T-helper 2 cell treated with Interferon-gamma antibody and Interleukin-4, amounts not matched to agents 100 ng/mL and 5 ng/mL, for 36 hours (primary cell): Measurements from ENCODE around the gene FAM3D. TPM values are rescaled to one million over a fixed set of nuclear protein-coding genes. Genes with fewer than 3 reads are reported as not detected.

Source experiments
- intact Hi-C: fragments of 100-400 bp; cut with micrococcal nuclease; formaldehyde crosslinking; loops from one replicate; pipeline ENCODE4 v1.15.1; 2023
- total RNA-seq: library from RNA; stranded (reverse); gene quantifications from 2 replicates; pipeline ENCODE4 v1.2.3, GENCODE V29; 2022

The FAM3D gene
- total RNA-seq, 1 donor from 2014 or later = not detected

- intact Hi-C loops = no loop called here
Observed at GRCh38 chr3:58628823-58629562, 37.6 kb downstream of the FAM3D start.

DNA sequence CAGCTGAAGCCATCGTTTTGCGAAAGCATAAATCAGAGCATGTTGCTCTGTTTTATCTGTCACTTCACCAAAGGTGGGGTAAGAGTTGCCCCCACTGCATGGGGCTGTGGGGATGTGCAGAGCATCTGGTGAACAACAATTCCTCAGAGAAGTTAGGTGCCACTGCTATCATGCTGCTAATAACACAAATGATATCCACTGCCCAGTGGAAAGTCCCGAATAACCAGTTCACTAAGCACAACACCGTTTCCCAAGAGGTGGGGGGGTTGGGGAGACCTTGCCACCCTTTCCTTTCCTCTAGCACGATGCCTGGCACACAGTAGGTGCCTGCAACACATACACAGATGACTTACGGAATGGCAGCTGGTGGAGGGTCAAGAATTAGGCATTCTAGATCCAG is 38.6 kb downstream of the FAM3D start:
- intact Hi-C loops = no loop called here

DNA sequence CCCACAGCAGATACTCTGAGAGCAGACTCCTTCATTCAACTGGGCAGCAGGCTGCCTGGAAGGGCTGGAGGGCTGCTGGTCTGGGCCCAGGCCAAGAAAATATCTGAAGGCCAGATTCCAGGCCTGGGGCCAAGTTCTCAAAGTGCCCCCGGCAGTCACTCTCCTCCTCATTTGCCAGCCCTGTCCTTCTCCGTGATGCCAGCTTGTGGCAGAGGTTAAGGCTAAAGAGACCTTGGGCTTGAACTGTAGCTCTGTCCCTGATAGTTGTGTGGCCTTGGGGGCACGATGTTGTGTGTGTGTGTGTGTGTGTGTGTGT is 39.0 kb downstream of the FAM3D start:
- intact Hi-C loops = no loop called here

- intact Hi-C loops = no loop called here
Observed at GRCh38 chr3:58626841-58627569, 39.6 kb downstream of the FAM3D start.

DNA sequence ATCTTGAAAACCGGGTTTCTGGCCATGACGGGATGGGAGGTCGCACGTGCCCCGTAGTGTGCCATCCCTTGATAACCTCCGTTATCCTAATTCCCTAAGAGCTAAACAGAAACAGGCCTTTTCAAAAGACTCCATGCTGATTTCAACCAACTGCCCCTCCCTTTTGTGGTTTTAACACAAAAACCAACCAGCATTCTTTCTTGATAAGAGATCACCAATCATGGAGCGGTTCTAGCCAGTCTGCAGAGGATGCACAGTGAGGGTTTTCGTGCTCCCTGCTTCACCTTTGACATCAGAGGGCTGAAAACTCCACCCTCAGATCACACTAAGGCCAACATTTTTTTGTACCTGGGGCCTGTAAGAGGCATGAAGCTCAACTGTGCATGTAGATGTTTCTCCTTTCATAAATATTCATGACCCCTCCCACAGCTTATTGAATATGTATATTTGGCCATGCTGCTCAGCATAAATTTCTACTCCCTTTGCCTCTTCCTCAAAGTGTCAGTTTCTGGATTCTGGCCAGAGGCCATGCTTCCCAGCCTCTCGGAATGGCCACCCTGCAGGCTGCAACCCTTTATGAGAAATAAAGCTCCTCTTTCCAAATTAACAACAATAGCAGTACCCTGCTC is 41.3 kb downstream of the FAM3D start:
- intact Hi-C loops = no loop called here

DNA sequence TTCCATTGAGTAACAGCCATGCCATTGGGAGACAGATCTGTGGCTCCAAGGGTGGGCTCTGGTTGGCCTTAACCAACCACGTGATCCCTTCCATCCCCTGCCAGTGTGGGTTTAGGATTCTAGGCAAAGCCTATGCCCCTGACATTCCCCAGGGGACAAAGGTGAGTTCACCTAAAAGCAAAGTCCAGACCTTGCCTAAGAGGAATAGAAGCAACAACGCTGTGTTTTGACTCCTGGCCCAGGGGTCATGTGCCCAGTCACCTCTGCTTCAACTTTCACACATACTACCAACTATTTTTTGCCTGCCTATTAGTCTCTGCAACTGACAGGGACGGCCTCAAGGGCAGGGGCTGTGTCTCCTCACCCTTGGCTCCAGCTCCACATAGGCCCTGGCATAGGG is 42.0 kb downstream of the FAM3D start:
- intact Hi-C loops = no loop called here

DNA sequence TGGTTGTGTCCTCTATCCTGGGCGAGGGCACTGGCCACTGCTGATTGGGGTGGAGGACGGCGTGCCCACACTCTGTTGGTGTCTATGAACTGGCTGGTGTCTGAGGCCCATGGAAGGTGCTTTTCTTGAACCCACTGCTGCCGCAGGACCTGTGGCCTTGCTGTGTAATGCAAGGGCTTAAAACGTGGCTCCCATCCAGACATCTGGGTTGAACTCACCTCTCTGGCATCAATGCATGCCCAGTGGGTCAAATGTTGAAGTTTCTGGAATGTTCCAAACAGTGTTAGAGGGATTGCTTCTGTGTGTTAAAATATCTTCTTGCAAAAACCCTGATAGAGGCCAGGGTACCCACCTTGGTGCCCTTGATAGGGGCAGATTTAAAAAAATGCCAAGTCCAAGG is 42.6 kb downstream of the FAM3D start:
- intact Hi-C loops = no loop called here

DNA sequence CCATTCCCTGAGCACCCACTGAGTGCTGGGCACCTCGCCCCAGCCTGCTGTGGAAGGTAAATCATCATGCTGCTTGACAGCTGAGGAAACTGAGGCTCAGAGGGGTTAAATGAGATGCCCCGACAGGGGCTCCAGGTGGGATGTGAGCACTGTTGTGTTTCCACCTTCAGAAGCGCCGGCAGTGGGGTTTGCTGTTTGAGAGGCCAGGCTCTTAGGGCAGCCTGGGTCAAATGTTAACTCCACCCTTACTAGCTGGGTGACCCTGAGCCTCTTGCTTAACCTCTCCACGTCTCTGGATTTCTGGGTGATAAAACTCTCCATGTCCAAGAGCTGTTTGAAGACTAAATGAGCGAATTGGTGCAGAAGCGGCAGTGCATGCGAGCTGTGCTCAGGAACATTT is 43.1 kb downstream of the FAM3D start:
- intact Hi-C loops = no loop called here

GRCh38 chr3:58622892-58623291 is 43.7 kb downstream of the FAM3D start:
- intact Hi-C loops = no loop called here

DNA sequence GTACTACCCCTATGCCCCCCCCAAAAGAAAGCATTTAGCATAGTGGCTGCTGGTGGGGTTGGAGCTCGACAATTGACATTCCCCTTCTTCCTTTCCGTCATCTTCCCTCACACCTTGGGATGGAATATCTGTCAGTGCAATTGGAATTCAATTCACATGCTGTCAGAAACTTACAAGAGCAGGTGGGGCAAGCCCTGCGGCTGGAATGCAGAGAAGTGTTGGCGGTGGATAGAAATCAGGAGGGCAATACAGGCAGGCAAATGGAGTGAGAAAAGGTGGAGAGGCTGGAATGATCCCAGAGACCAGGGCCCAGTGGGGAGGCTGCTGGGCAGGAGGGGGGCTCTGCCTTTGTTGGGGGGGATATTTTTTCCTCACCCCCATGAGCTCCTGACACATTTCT is 44.1 kb downstream of the FAM3D start:
- intact Hi-C loops = no loop called here

DNA sequence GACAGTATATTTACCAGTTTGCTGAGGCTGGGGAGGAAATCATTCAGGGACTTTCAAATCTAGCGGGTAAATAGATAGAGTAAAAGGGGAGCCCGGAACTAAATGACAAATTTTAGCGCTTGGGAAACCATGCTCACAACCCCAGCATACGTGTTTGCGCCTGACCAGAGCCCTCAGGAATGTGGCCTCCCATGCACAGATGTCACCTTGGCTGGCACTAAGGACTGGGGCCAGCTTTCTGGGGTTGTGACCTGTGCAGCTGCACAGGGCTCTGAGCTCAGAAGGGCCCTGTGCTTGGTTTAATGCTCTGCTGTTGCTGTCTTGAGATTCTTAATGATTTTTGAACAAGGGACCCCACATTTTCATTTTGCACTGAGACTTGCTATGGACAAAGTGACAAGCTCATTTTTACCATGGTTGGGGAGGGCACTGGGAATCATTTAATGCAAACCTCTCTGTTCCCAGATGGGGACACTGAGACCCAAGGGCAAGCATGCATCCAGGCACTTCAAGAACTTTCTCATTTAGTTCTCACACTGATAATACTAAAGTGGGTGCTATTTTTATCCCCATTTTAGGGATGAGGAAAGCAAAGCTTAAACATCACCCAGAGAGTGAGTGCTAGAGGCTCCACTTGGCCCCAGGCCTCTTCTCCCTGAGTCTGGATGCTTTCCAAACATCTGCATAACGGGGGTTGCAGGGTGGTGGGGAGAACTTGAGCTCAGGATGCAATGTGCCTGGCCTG is 45.3 kb downstream of the FAM3D start:
- intact Hi-C loops = no loop called here

- intact Hi-C loops = no loop called here
Observed at GRCh38 chr3:58620421-58620820, 46.2 kb downstream of the FAM3D start.

DNA sequence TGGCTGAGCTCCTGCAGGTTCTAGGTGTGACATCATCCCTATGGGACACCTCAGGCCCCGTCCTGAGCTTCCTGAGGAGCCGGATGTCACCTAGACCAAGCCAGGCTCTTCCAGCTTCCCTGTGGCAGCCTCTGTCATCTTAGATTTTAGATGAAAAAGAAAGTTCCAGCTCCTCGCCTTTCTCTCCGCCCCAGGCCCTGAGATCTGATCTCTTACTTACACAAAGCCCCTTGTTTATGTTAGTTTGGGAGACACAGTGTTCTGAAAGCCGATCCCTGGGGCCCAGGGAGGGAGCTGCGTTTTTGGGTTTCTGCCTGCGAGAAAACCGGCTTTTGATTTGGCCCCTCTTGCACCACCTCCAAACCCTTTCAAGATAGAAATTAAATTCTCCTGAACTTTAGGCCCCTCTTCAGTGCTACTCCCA is 49.2 kb downstream of the FAM3D start:
- intact Hi-C loops = no loop called here

DNA sequence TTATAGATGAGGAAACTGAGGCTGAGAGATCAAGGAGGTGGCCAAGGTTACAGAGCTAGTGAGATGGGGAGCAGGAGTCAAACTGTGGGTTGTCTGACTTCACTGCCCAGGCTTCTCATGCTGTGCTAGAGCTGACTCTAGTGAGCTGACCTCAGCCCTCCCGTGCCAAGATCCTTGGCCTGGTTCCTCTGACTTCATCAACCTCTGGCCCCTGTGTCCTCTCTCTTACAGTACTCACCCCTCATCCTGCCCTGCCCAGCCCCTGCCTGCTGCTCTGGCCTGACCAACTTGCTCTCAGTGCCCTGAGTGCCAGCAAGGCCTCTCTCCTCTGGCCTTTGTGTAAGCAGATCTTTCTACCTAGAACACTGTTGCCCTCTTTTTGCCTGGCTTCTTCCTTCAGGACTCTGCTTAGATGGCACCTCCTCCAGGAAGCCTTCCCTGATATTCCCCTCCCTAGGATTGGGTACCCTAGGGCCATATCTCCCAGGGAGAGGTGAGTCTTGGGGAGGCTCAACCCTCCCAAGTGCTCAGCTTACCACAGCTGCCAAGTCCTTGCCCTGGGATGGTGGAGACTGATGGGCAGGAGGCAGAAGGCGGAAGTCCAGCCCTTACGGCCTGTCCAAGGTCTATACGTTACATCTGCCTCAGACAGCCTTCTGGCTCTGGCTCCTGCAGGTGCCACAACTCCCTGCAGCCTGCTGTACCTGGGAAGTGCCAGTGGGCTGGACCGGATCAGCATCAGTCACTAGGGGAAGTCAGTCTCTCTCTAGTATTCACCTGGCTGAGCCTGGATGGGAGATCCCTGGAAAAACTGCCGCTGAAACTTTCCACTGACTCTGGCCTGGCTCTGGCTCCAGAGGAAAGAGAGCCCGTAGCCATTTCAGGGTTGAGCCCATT is 53.1 kb downstream of the FAM3D start:
- intact Hi-C loops = no loop called here

- intact Hi-C loops = no loop called here
Observed at GRCh38 chr3:58612830-58613229, 53.7 kb downstream of the FAM3D start.

GRCh38 chr3:58609990-58610389 is 56.6 kb downstream of the FAM3D start:
- intact Hi-C loops = no loop called here

DNA sequence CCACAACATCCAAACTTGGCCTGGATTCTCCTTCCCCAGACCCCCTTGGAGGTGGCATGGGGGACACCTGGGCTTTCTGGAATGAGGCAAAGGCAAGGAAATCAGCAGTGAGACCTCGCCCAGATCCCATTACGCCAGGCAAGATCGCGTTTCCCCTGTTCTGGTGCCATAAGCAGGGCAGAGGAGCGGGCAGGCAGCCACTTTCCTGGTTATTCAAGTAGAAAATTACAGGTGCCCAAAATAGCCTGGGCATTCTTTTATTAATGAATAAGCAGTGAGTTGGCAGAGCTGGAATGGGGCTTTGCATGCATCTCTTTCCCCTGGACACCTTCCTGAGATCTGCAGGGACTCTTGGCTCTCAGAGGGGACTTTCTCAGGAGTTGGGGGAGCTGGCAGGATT is 57.9 kb downstream of the FAM3D start:
- intact Hi-C loops = no loop called here

DNA sequence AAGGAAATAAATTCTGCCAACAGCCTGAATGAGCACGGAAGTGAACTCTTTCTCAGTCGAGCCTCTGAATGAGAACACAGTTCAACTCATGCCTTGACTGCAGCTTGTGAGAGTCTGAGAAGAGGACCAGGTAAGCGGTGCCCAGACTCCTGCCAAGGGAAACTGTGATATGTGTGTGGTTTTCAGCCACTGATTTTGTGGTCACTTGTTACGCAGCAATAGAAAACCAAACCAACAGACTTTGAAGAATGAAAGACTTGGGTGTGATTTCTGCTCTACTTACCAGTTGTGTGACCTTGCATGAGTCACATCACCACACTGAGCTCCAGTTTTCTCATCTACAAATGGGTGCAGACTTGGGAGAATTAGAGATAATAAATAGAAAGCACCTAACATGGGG is 58.8 kb downstream of the FAM3D start:
- intact Hi-C loops = no loop called here

GRCh38 chr3:58606693-58607092 is 59.9 kb downstream of the FAM3D start:
- intact Hi-C loops = no loop called here

DNA sequence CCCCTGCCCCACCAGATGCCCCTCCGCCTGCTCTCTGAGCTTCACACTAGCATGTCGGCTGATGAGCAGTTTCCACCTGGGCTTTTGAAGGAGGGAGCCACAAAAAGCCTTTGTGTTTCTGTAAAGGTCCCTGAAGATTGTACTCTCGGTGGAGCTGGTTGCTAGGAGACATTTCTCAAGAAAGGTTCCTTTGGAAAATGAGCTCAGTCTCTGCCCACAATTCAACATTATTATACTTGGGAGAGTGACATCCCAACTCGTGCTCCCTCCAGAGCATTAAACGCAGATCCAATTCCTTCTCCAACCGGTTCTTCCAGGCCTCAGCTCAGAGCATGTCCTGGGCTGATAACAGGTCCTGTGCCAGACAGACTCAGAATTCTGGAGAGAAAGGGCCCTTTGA is 62.5 kb downstream of the FAM3D start:
- intact Hi-C loops = no loop called here

DNA sequence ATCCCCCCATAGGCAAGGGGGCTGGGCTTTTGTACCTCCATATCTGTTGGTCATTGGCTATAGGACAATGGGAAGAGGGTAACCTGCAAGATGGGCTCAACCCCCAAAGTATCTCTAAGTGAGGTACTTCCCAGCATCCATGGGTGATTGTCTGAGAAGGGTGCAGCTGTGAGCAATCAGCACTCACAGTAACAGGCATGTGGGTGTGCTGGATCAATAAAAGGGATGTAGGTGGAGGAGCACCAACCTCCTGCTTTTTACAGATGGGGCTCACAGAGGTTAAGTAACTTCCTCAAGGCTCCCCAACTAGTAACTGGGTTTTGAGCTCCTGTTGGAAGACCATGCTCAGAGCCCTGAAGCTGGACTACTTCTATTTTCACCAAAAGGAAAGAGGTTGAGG is 63.0 kb downstream of the FAM3D start:
- intact Hi-C loops = no loop called here
